SH-SY5Y (cell line): Measurements from ENCODE around the gene GPR180.

Source experiments
- GATA2 ChIP-seq: IDR thresholded peaks from 2 replicates; pipeline ENCODE4 v1.6.1; 2011; ENCODE audit warnings: mild to moderate bottlenecking, low read depth, low read length
- GATA3 ChIP-seq: IDR thresholded peaks from 2 replicates; pipeline ENCODE4 v1.6.1; 2011; ENCODE audit warnings: low read depth, mild to moderate bottlenecking, low read length, moderate library complexity

GRCh38 chr13:94579063-94579462 is 22.6 kb upstream of the GPR180 start:
- TF ChIP-seq GATA2 (no peak), GATA3 (no peak)
